WTC11 (cell line): Measurements from ENCODE around the gene CDH6. TPM values are rescaled to one million over a fixed set of nuclear protein-coding genes. Genes with fewer than 3 reads are reported as not detected.

Experiments
- ATAC-seq: fragments of 200-7000 bp; cut with Tn5 transposase; 2 replicates; pipeline ENCODE4 v1.10.0; 2021; ENCODE audit warnings: mild to moderate bottlenecking, moderate library complexity
- CTCF ChIA-PET: fragments of 300-600 bp; sonication (Branson Sonifier 250); formaldehyde crosslinking; loops from one replicate; lab custom pipeline; 2021; ENCODE audit warnings: antibody characterized with exemption; lab: Charles Lee
- POLR2A ChIA-PET: fragments of 350-600 bp; sonication (Branson Sonifier 250); formaldehyde crosslinking; loops from one replicate; lab custom pipeline; 2021; ENCODE audit warnings: antibody characterized with exemption; lab: Charles Lee
- DNase-seq: peaks from one replicate; pipeline ENCODE4 v3.0.0; 2021; ENCODE audit warnings: low spot score
- H3K27ac Mint-ChIP-seq: 2 replicates; pipeline ENCODE4 v1.8.0; 2021; ENCODE audit warnings: mixed read lengths
- H3K27me3 Mint-ChIP-seq: 2 replicates; pipeline ENCODE4 v1.8.0; 2021; ENCODE audit warnings: low read depth, mild to moderate bottlenecking, moderate library complexity, mixed read lengths
- H3K36me3 Mint-ChIP-seq: 2 replicates; pipeline ENCODE4 v1.8.0; 2021; ENCODE audit warnings: mixed read lengths
- H3K4me1 Mint-ChIP-seq: 2 replicates; pipeline ENCODE4 v1.8.0; 2022; ENCODE audit warnings: mixed read lengths
- H3K4me3 Mint-ChIP-seq: 2 replicates; pipeline ENCODE4 v1.8.0; 2021; ENCODE audit warnings: mild to moderate bottlenecking, moderate library complexity, mixed read lengths
- H3K9me3 Mint-ChIP-seq: 2 replicates; pipeline ENCODE4 v1.8.0; 2021; ENCODE audit warnings: mixed read lengths
- ETV6 ChIP-seq: sonication (generic); formaldehyde crosslinking; IDR thresholded peaks from 2 replicates; pipeline ENCODE4 v1.8.1; 2022; ENCODE audit warnings: mild to moderate bottlenecking, missing genetic modification reagents
- FOXK1 ChIP-seq: sonication (generic); formaldehyde crosslinking; IDR thresholded peaks from 2 replicates; pipeline ENCODE4 v1.8.0; 2022; ENCODE audit warnings: mild to moderate bottlenecking, moderate library complexity, missing genetic modification reagents
- NFE2L1 ChIP-seq: sonication (generic); formaldehyde crosslinking; IDR thresholded peaks from 2 replicates; pipeline ENCODE4 v1.8.1; 2023; ENCODE audit warnings: missing genetic modification reagents
- NFYB ChIP-seq: sonication (generic); formaldehyde crosslinking; conservative IDR thresholded peaks from 2 replicates; pipeline ENCODE4 v1.8.0; 2022; ENCODE audit warnings: low read depth, missing genetic modification reagents
- NR1H2 ChIP-seq: sonication (generic); formaldehyde crosslinking; IDR thresholded peaks from 2 replicates; pipeline ENCODE4 v1.9.0; 2021; ENCODE audit warnings: mild to moderate bottlenecking, moderate library complexity, missing genetic modification reagents
- NR3C1 ChIP-seq: sonication (generic); formaldehyde crosslinking; conservative IDR thresholded peaks from 2 replicates; pipeline ENCODE4 v1.8.1; 2023; ENCODE audit warnings: low read depth, mild to moderate bottlenecking, missing genetic modification reagents
- RELA ChIP-seq: sonication (generic); formaldehyde crosslinking; IDR thresholded peaks from 2 replicates; pipeline ENCODE4 v1.8.1; 2022; ENCODE audit warnings: missing genetic modification reagents, mild to moderate bottlenecking, borderline replicate concordance
- SMAD3 ChIP-seq: sonication (generic); formaldehyde crosslinking; IDR thresholded peaks from 2 replicates; pipeline ENCODE4 v1.8.0; 2022; ENCODE audit warnings: missing genetic modification reagents, mild to moderate bottlenecking, borderline replicate concordance
- ZBTB21 ChIP-seq: sonication (generic); formaldehyde crosslinking; IDR thresholded peaks from 2 replicates; pipeline ENCODE4 v1.8.1; 2023; ENCODE audit warnings: mild to moderate bottlenecking, missing genetic modification reagents, borderline replicate concordance
- ZNF232 ChIP-seq: sonication (generic); formaldehyde crosslinking; IDR thresholded peaks from 2 replicates; pipeline ENCODE4 v1.8.0; 2022; ENCODE audit warnings: mild to moderate bottlenecking, missing genetic modification reagents
- ZNF416 ChIP-seq: fragments of 250-450 bp; sonication (Bioruptor Pico); IDR thresholded peaks from 2 replicates; pipeline ENCODE4 v1.9.0; 2021; ENCODE audit warnings: mild to moderate bottlenecking, inconsistent platforms
- ZNF423 ChIP-seq: fragments of 250-450 bp; sonication (Bioruptor Pico); IDR thresholded peaks from 2 replicates; pipeline ENCODE4 v2.1.2; 2022; ENCODE audit warnings: mild to moderate bottlenecking, moderate library complexity
- ZNF671 ChIP-seq: fragments of 250-450 bp; sonication (Bioruptor Pico); IDR thresholded peaks from 2 replicates; pipeline ENCODE4 v1.8.0; 2021; ENCODE audit warnings: mild to moderate bottlenecking
- total RNA-seq: library from RNA; stranded (reverse); gene quantifications from 3 replicates; pipeline ENCODE4 v1.2.3, GENCODE V29; 2021
- TF ChIP-seq, protein P1 (sequence below): sonication (generic); formaldehyde crosslinking; IDR thresholded peaks from 2 replicates; pipeline ENCODE4 v1.8.1; 2023; ENCODE audit warnings: mild to moderate bottlenecking, missing genetic modification reagents, moderate library complexity
- TF ChIP-seq, protein P2 (sequence below): sonication (generic); formaldehyde crosslinking; IDR thresholded peaks from 2 replicates; pipeline ENCODE4 v1.8.1; 2023; ENCODE audit warnings: mild to moderate bottlenecking, missing genetic modification reagents
- TF ChIP-seq, protein P3 (sequence below): sonication (generic); formaldehyde crosslinking; IDR thresholded peaks from 2 replicates; pipeline ENCODE4 v1.8.0; 2022; ENCODE audit warnings: missing genetic modification reagents
- TF ChIP-seq, protein P4 (sequence below): sonication (generic); formaldehyde crosslinking; IDR thresholded peaks from 2 replicates; pipeline ENCODE4 v1.8.1; 2022; ENCODE audit warnings: low read depth, mild to moderate bottlenecking, moderate library complexity, missing genetic modification reagents, borderline replicate concordance
- TF ChIP-seq, protein P5 (sequence below): sonication (generic); formaldehyde crosslinking; IDR thresholded peaks from 2 replicates; pipeline ENCODE4 v1.8.0; 2023; ENCODE audit warnings: missing genetic modification reagents

CDH6 gene
- total RNA-seq, 1 experiment from 2014 or later = 2.6 TPM

DNA sequence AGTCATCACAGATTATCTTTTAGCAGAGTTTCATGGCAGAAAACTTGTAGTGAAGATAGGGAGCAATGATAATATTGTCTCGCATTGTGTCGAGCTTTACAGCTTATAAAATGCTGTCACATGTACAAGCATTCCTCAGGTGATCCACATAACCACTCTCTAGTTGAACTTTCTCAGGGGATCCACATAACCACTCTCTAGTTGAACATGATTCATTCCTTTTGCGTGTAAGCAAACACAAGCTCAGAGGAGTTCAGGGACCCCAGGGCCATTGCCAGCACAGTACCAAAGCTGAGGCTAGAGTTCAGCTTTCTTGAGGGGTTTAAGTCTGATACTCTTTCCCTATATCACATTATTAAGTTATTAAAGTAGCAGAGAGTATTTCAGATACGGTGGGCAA, 86.7 kb downstream of the CDH6 start (continued):
- no peak for TF ChIP-seq FOXK1 (CRISPR knock-in tag)
- no peak for TF ChIP-seq NFE2L1 (CRISPR knock-in tag)
- no peak for TF ChIP-seq NR3C1 (CRISPR knock-in tag)
- TF ChIP-seq SMAD3 (CRISPR knock-in tag) = no peak

DNA sequence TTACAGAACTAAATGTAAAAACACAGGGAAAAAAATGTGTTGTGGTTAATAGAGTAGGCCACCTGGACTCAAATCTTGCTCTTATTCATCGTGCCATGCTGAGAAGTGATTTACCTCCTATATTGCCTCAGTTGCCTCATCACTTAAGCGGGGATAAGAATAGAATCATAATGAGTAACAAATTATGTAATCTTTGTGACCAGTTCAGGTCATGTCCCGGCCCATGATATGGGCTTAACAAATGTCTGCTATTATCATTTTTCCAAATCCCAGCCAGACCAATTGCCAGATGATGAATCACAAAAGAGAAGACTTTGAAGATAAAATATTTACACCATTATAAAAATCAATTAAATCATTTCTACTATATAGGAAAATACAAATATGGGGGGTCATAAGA, 89.8 kb downstream of the CDH6 start:
- CTCF ChIA-PET = no interaction called here
- Mint-ChIP-seq H3K27me3 (no peaks in the 10 kb centered on the region), H3K4me1 (peaks cover 12% of the 10 kb centered on the region), H3K36me3 (no peaks in the 10 kb centered on the region), H3K9me3 (no peaks in the 10 kb centered on the region), H3K27ac (no peak overlapping the region), H3K4me3 (no peak overlapping the region)
- ATAC-seq = no peak
- TF ChIP-seq ZNF232 (CRISPR knock-in tag) (no peak), ETV6 (CRISPR knock-in tag) (no peak), RELA (CRISPR knock-in tag) (no peak), ZNF671 (CRISPR knock-in tag) (no peak), NFYB (CRISPR knock-in tag) (no peak)
- TF ChIP-seq, protein P1, sequence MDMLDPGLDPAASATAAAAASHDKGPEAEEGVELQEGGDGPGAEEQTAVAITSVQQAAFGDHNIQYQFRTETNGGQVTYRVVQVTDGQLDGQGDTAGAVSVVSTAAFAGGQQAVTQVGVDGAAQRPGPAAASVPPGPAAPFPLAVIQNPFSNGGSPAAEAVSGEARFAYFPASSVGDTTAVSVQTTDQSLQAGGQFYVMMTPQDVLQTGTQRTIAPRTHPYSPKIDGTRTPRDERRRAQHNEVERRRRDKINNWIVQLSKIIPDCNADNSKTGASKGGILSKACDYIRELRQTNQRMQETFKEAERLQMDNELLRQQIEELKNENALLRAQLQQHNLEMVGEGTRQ (CRISPR knock-in tag) = no peak
- TF ChIP-seq, protein P2, sequence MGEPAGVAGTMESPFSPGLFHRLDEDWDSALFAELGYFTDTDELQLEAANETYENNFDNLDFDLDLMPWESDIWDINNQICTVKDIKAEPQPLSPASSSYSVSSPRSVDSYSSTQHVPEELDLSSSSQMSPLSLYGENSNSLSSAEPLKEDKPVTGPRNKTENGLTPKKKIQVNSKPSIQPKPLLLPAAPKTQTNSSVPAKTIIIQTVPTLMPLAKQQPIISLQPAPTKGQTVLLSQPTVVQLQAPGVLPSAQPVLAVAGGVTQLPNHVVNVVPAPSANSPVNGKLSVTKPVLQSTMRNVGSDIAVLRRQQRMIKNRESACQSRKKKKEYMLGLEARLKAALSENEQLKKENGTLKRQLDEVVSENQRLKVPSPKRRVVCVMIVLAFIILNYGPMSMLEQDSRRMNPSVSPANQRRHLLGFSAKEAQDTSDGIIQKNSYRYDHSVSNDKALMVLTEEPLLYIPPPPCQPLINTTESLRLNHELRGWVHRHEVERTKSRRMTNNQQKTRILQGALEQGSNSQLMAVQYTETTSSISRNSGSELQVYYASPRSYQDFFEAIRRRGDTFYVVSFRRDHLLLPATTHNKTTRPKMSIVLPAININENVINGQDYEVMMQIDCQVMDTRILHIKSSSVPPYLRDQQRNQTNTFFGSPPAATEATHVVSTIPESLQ (CRISPR knock-in tag) = no peak
- no peak for DNase-seq
- POLR2A ChIA-PET = no interaction called here

DNA sequence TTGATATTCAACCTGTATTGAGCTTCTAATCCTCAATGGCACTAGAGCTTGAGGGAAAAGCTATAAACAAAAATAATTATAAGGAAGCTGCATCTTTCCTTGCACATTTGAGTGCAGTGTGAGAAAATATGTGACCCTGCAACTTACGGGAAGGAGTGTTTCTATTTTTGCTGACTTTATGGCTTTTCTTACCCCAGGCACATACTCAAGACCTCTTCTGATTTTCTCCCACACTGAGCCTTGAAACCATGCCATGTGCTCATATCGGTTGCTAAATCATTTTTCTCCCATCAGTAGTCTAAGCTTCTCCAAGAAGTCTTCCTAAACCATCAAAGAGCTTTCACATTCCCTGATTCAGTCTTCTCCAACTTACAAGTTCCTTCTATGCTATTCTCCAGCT, 91.5 kb downstream of the CDH6 start:
- ATAC-seq (no peak), DNase-seq (no peak)
- H3K27me3 Mint-ChIP-seq = no peaks in the 10 kb centered on the region
- TF ChIP-seq NR1H2 (CRISPR knock-in tag) (no peak), ZBTB21 (no peak), ZNF423 (no peak), ZNF671 (CRISPR knock-in tag) (no peak), ZNF416 (CRISPR knock-in tag) (no peak), NFYB (CRISPR knock-in tag) (no peak)
- TF ChIP-seq, protein P3, sequence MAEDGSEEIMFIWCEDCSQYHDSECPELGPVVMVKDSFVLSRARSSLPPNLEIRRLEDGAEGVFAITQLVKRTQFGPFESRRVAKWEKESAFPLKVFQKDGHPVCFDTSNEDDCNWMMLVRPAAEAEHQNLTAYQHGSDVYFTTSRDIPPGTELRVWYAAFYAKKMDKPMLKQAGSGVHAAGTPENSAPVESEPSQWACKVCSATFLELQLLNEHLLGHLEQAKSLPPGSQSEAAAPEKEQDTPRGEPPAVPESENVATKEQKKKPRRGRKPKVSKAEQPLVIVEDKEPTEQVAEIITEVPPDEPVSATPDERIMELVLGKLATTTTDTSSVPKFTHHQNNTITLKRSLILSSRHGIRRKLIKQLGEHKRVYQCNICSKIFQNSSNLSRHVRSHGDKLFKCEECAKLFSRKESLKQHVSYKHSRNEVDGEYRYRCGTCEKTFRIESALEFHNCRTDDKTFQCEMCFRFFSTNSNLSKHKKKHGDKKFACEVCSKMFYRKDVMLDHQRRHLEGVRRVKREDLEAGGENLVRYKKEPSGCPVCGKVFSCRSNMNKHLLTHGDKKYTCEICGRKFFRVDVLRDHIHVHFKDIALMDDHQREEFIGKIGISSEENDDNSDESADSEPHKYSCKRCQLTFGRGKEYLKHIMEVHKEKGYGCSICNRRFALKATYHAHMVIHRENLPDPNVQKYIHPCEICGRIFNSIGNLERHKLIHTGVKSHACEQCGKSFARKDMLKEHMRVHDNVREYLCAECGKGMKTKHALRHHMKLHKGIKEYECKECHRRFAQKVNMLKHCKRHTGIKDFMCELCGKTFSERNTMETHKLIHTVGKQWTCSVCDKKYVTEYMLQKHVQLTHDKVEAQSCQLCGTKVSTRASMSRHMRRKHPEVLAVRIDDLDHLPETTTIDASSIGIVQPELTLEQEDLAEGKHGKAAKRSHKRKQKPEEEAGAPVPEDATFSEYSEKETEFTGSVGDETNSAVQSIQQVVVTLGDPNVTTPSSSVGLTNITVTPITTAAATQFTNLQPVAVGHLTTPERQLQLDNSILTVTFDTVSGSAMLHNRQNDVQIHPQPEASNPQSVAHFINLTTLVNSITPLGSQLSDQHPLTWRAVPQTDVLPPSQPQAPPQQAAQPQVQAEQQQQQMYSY (CRISPR knock-in tag) = no peak
- TF ChIP-seq, protein P4, sequence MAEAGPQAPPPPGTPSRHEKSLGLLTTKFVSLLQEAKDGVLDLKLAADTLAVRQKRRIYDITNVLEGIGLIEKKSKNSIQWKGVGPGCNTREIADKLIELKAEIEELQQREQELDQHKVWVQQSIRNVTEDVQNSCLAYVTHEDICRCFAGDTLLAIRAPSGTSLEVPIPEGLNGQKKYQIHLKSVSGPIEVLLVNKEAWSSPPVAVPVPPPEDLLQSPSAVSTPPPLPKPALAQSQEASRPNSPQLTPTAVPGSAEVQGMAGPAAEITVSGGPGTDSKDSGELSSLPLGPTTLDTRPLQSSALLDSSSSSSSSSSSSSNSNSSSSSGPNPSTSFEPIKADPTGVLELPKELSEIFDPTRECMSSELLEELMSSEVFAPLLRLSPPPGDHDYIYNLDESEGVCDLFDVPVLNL (CRISPR knock-in tag) = no peak
- TF ChIP-seq, protein P5, sequence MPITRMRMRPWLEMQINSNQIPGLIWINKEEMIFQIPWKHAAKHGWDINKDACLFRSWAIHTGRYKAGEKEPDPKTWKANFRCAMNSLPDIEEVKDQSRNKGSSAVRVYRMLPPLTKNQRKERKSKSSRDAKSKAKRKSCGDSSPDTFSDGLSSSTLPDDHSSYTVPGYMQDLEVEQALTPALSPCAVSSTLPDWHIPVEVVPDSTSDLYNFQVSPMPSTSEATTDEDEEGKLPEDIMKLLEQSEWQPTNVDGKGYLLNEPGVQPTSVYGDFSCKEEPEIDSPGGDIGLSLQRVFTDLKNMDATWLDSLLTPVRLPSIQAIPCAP (CRISPR knock-in tag) = no peak
- no peaks in the 10 kb centered on the region for H3K9me3 Mint-ChIP-seq
- ChIA-PET CTCF (interaction anchor here (1.2 kb wide), 1 partner anchor 15 kb away, joined by 4 read pairs; no protein-coding TSS in a partner anchor), POLR2A (no interaction called here)
- no peak overlapping the region for H3K27ac Mint-ChIP-seq
- peaks cover 19% of the 10 kb centered on the region for H3K4me1 Mint-ChIP-seq
- no peaks in the 10 kb centered on the region for H3K36me3 Mint-ChIP-seq
- no peak overlapping the region for H3K4me3 Mint-ChIP-seq
